Measurements from ENCODE around the gene ZNF792.

DNA sequence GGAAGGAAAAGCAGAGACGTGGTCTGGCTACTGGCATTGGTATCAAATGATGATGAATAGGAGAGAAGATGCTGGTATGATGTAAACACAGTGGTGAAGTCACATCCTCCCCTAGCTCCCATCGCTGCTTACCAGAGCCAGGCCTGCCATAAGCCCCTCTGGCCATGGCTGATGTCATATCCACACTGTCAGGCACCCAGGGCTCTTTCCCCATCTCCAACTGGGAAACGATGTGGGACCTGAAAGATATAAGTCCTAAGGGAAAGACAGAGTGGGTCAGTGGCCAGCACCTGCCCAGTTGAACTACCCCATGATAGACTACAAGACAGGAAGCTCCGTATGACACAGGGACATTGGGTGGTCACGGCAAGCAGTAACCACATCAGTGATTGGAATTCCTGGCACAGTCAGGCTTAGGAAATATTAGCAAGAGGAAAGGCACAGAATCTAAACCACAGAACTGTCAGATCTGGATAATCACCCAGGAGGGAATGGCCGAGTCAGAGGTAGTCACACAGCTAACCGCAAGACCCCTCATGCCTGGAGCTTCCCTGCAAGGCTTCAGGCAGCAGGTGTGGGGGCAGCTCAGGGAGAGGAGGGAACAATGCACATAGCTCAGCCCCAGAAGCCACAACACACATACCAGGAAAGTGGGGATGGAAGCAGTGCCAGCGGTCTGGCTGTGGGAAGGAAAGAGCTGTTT lies 3.8 kb downstream of the ZNF792 start:
- TF ChIP-seq FOXM1 (IDR thresholded peaks at IDR 0.05; ENCODE audit: borderline replicate concordance, low read depth) (no peak), NFIC (IDR thresholded peaks at IDR 0.05) (no peak), TCF12 (IDR thresholded peaks at IDR 0.05; ENCODE audit: low read depth) (no peak), TAF1 (IDR thresholded peaks at IDR 0.05; ENCODE audit: low read depth) (no peak), CREB1 (IDR thresholded peaks at IDR 0.05; ENCODE audit: low read depth) (no peak), RAD21 (IDR thresholded peaks at IDR 0.05; ENCODE audit: low read depth) (no peak), TEAD4 (IDR thresholded peaks at IDR 0.05) (no peak), ZBTB7A (IDR thresholded peaks at IDR 0.05; ENCODE audit: low read depth) (no peak), EGR1 (IDR thresholded peaks at IDR 0.05) (no peak), YY1 (IDR thresholded peaks at IDR 0.05; ENCODE audit: low read depth) (no peak), EP300 (IDR thresholded peaks at IDR 0.05; ENCODE audit: borderline replicate concordance) (no peak)
- TF ChIP-seq, protein P1, sequence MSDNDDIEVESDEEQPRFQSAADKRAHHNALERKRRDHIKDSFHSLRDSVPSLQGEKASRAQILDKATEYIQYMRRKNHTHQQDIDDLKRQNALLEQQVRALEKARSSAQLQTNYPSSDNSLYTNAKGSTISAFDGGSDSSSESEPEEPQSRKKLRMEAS (IDR thresholded peaks at IDR 0.05): no peak
- TF ChIP-seq, protein P2, sequence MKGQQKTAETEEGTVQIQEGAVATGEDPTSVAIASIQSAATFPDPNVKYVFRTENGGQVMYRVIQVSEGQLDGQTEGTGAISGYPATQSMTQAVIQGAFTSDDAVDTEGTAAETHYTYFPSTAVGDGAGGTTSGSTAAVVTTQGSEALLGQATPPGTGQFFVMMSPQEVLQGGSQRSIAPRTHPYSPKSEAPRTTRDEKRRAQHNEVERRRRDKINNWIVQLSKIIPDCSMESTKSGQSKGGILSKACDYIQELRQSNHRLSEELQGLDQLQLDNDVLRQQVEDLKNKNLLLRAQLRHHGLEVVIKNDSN (IDR thresholded peaks at IDR 0.05): no peak
- TF ChIP-seq, protein P3, sequence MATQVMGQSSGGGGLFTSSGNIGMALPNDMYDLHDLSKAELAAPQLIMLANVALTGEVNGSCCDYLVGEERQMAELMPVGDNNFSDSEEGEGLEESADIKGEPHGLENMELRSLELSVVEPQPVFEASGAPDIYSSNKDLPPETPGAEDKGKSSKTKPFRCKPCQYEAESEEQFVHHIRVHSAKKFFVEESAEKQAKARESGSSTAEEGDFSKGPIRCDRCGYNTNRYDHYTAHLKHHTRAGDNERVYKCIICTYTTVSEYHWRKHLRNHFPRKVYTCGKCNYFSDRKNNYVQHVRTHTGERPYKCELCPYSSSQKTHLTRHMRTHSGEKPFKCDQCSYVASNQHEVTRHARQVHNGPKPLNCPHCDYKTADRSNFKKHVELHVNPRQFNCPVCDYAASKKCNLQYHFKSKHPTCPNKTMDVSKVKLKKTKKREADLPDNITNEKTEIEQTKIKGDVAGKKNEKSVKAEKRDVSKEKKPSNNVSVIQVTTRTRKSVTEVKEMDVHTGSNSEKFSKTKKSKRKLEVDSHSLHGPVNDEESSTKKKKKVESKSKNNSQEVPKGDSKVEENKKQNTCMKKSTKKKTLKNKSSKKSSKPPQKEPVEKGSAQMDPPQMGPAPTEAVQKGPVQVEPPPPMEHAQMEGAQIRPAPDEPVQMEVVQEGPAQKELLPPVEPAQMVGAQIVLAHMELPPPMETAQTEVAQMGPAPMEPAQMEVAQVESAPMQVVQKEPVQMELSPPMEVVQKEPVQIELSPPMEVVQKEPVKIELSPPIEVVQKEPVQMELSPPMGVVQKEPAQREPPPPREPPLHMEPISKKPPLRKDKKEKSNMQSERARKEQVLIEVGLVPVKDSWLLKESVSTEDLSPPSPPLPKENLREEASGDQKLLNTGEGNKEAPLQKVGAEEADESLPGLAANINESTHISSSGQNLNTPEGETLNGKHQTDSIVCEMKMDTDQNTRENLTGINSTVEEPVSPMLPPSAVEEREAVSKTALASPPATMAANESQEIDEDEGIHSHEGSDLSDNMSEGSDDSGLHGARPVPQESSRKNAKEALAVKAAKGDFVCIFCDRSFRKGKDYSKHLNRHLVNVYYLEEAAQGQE (IDR thresholded peaks at IDR 0.05; ENCODE audit: low read depth): no peak
